Fibroblast of peridontal ligament (primary cell): ENCODE results near the gene GFRA4.

ENCODE experiments used
- DNase-seq: peaks from one replicate; pipeline ENCODE4 v3.0.0-alpha.2; 2010; ENCODE audit errors: extremely low read depth

The GFRA4 gene

DNA sequence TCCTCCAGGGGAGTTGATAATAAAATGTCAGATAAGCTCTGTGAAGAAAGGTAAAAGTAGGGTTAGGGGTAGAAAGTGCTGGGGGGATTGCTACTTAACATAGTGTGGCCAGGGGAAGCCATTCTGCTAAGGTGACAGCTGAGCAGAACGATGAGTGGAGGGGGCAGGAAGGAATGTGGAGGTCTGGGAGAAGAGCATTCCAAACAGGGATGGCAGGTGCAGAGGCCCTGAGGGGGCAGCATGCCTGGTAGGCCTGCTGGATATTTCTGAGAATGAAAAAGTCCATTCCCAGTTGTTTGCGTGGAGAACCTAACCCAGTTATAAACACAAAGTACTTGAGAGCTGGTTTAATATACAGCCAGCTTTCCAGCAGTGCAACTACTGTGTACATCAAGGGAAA, 9.3 kb downstream of the GFRA4 start:
- no peak for DNase-seq

DNA sequence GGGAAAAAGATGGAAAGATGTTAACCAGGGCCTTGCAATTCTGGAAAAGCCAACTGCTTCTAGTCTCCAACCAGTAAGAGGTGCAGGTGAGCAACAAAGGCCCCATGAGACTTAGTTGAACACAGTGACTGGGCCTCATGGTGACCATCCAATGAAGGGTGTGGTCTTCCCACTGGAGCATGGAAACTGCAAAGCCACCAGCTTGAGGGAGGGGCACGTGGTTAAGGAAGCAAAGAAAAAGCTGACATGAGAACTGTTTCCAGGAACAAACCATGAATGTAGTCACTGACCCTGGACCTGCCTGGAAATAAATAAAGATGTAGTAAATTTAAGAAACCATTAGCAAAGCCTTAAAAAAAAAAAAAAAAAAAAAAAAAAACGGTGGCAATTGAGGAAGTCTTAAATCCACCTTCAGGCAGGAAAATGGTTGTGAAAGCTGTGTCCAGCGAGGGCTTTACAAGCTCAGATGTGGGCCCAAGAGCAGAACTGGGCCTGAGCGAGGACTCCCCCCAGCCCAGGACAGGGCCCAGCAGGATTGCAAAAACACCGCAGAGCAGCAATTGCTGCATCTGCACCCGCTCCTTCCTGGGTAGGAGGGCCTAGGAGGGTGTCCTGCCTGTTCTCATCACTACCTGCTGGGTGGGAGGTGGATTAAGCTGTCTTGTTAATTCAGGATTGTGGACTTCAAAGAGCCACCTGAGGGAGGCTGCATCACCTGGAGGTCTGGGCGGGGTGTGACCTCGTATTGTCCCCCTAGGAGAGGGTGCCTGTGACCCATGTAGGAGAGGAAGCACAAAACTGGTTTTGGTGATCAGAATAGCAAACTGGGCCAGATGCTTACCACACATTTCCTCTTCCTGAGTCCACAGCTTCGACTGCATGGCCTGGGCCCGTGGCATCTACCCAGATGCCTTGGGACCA, 10.3 kb downstream of the GFRA4 start:
- DNase-seq = no peak

DNA sequence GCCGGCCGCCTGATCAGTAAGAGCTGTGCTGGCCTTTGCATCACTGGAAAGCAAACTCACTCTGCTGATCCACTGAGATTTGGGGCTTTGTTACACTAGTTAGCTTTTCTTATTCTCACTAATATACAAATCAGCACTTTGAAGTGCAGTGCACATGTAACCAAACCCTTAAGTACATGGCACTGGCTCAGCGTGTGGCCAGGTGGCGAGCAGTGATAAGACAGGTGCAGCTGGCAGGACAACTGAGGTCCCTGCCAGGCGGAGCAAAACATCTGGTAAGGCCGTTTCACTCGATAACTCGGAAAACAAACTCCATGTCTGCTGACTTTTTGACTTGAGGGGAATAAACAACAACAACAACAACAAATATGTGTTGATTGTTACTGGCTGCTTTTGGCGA, 11.0 kb downstream of the GFRA4 start:
- DNase-seq = no peak

DNA sequence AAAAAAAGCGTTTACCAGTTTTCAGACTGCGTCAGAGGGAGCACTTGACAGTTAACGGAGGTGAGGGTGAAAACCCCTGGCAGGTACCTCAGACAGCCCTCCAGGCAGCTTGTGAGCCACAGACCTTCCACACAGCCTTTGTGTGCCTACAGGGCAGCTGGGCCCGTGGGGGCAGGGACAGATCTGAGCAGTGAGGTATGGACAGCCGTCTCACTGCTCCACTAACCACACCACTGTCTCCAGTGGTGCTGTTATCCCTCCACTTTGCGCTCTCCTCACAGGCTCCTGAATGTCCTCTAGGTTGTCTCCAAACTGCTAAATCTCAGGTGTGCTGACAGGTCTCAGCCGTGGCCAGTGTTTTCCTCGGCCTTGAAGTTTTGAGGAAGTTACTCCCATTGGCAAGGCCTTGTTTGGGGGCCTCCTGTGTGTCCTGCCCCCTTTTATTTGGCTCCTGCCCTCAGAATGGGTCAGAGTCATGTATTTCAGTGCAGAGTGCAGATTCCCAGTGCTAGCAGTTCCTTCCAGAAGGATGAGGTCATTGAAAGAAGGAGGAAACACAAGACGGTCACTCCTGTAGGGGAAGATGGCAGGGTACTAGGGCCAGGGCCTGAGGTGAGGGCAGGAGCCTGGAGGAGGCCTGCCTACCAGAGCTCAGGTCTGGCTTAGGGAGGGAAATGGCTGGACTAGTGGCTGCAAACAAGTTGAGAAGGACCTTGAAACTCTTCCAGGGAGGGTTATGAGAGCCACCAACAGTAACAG, 11.8 kb downstream of the GFRA4 start:
- no peak for DNase-seq

DNA sequence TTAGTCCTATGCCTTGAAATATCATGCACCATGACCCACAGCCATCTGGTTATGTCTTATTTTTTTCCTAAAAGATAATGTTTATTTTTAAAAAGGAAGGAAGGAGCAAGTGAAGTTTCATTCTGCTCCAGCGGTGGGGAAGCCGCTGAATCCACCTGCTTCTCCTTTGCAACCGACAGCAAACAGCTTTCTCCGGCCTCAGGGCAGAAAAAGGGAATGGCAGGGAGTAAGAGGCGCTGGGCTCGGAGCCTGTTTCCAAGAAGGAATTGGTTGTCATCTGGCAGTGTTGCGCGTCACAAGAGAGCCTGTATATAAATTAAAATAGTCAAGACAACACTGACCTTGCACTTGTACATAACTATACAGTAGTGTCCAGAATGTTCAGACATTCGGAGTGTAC, 14.2 kb downstream of the GFRA4 start:
- DNase-seq = no peak

DNA sequence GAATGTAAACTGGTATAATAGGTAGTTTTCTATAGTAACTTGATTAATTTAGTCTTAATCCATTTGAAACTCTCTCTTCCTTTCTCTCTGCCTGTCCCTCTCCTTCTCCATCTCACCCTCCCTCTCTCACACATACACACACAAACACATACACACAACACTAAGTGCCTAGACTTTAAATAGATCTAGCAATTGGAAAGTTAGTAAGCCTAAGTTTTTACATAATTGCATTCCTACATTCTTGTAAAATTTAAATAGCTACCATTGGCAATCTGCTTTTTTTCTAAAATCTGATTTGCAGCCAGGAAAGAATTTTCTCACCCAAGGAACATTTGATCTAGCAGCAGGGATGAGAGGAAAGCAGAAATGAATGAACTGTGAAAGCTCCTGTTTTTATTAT, 15.7 kb downstream of the GFRA4 start:
- no peak for DNase-seq

DNA sequence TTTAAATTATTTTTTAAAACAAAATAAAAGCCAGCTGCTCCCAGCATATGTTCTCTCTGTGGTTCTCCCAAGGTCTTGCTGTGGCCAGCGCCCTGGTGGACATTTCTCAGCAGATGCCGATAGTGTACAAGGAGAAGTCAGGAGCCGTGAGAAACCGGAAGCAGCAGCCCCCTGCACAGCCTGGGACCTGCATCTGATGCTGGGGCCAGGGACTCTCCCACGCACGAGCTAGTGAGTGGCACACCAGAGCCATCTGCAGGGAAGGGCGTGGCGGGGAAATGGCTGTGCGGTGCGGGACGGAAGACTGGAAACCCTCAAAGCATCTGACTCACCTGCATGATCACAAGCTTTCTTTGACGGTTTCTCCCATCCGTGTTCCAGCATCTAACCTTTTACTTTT, 16.5 kb downstream of the GFRA4 start:
- no peak for DNase-seq

DNA sequence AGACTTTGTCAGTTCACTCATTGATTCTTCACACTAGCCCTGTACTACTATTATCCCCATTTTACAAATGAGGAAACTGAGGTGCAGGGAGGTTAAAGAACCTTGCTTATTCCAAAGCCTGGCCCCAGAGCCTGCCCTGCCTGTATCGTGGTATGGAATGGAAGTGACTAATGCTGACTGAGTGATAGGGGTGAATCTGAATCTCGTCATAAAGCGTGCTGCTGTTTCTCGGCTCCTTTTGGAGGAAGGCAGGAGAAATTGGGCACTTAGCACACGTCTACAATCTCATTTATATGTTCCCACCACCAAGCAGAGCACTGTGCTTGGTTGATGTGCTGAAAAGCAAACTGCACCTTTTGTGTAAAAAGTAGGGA, 17.1 kb downstream of the GFRA4 start:
- peak; percentile 4 for DNase-seq

DNA sequence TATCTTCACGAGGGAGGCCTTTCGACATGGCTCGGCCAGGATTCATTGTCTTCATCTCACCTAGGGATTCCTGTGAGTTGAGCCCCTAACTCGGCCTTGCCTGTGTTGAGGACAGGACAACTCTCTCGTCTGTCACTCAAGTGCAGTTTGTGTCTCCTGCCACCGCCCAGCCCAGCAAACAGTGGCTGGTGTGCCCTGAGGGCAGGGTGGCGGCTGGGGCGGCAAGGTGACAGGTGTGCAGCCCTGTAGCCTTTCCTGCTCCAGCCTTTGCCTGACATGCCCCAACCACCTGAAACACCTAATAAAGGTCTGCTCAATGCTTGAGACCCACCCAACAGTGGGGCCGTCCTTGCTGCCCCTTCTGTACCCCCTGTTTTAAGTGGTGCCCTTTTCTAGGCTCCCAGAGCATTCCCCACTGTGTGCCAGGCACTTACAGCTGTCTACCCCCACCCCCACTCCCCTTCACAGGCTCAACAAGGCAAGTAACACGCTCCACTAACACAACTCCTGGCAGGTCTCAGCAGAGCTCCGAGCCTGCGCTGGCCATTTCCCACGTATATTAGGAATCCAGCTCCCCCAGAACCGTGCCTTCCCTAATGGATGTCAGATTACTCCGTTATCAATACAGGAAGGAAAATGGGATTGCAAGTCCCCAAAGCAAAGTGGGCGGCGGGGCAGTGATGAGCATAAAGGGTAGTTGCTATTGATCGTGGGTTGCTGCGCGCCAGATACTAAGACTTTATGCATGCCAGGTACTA, 17.7 kb downstream of the GFRA4 start:
- no peak for DNase-seq

DNA sequence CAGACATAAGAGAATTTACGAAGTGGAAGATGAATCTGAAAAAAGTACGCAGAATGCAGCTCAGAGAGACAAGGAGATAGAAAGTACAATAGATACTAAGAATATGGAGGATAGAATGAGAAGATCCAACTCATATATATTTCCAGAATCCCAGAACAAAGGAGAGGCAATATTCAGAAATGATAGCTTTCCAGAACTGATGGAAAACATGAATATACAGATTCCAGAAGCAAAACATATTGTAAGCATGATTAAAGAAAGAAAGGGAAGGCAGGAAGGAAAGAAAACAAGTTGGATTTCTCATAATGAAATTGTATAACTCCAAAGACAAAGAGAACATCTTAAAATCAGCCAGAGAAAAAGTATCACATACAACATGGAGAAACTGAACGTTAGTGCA, 22.9 kb downstream of the GFRA4 start:
- DNase-seq = no peak

DNA sequence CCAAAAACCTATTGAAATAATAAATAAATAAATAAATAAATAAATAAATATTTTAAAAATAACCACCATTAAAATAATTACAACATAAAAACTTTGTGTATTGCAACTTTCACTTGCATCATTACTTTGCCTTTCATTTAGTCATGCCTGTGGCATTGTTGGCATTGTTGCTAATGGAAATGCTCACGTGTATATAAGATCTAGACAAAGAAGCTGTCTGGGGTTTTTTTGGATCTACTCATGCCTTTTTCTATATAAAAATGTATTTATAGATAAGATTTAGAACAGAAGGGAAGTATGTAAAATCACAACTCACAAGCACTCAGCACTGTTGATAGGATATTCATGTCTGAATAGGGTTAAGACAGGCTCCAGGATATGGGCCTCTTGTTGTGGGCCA, 27.9 kb downstream of the GFRA4 start:
- DNase-seq = no peak

DNA sequence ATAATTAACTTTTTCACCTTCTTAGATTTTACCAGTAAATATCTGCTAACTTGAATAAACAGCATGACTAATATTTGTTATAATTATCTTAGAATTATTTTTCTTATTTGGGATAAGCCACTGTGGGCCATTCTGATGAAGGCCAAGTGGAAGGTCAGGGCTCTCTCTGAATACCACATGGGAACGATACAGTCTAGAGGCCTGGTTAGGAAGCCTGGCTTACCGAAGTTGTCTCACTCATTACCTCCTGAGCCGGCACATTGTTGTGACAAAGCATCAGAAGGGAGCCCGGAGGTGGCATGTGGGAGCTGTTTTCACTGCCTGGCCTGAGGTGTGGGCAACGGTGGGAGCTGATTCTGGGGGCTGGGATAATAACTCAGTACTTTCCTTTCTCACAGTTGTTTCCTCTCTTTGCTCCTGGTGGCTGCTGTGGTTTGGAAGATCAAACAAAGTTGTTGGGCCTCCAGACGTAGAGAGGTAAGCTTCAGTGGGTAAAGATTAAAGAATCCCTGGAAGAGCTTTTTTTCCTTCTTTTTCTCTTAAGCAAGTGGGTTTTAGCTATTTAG, 29.2 kb downstream of the GFRA4 start:
- no peak for DNase-seq

DNA sequence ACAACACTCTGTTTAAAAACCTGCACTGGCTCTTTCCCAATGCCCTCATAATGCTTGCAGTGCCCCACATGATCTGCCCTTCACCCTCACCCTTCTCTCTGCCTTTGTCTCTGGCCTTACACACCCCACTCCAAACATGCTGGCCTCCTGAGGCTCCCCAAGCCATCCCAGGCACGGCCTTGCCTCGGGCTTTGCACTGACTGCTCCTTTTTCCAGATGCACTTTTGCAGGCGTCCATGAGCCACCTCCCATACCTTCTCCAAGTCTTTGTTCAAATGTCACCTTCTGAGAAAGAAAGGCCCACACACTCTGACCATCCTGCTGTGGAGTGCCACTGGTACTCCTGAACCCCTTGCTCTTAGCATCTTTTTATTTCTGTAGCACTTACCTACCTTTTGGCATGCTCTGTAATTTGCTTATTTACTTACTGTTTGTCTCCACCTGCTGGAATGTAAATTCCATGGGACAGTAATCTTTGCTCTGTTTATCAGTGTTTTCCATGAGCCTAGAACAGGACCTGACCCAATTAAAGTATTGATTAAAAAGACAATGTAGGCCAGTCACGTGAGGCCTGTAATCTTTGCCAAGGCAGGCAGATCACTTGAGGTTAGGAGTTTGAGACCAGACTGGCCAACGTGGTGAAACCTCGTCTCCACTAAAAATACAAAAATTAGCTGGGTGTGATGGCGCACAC, 30.7 kb downstream of the GFRA4 start:
- no peak for DNase-seq

DNA sequence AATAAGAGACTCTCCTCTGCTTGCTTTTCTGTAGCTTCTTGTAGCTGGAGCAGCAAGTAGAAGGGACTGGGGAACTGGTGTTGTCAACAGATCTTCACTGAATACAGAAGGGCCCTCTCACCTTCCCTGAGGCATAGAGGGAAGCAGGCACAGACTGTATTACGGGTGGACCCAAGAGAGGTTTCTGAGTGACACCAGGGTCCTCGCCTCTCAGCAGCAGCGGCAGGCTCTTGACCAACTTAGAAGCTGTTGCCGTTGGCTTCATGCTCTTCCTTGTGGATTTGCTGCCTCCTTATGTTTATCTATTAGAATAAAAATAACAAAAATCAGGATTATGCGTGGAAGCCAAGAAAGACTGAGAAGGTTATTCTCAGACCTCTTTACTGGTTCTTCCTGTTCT, 31.7 kb downstream of the GFRA4 start:
- no peak for DNase-seq

DNA sequence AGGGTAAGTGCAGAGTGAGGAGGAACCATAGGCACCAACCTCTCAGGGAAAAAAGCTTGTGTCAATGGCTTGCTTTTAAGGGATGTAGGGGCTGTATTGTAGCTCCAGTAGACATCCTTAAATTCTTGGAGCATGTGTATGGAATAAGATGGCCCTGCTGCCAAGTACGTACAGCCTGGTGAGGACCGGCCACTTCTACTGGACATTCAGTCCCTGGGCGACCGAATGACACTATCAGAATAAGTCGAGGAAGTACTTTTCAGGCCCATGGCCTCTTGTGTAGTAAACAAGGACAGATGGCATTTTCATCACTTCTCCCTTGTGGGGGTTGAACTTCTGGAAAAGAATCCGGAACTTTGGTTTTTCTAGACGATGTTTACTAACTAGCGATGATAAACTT, 32.8 kb downstream of the GFRA4 start:
- DNase-seq = no peak

DNA sequence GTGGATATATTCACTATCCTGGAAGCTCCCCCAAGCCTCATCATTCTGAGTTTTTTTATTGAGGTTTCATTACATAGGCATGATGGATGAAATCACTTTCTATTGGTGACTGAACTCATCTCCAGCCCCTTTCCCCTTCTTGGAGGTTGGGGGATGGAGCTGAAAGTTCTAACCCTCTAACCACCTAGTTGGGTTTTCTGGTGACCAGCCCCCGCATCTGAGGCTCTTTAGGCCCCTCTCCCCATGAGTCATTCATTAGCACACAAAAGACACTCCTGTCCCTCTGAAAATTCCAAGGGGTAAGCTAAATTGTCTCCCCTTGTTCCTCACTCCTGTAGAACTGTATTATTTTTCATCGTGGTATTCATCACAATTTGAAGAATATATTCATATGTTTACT, 33.3 kb downstream of the GFRA4 start:
- no peak for DNase-seq

DNA sequence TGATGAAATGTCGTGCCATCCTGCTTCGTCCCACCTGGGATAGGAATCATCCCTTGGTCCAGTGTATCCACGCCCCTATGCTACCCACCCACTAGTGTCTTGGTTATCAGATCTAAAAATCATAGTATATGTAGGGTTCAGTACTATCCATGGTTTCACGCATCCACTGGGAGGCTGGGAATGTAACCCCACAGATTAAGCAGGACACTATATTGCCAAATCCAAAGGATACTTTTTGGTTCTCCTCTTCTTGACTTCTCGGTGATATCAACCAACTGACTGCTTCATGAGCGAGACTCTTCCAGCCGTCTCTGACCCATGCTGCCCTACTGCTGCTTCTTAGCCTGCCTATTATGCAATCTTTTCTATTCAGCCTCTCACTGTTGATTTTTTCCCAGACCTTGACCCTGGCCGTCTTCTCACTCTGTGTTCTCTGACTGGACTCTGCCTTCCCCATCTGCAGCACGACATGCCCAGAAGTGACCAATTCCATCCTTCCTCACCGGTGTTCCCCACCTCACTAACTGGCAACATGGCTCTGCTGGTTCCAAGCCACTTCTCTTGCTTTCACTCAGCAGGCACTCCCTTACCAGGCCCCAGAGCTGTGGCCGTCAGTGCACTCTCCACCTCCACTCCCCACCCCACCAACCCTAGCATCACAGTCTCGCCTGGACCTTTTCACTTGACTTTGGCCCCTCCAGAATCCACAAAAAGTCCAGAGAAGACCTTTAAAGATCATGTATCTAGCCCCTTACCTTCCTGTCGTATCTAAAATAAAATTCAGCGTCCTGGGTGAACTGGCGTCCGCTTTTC, 34.5 kb downstream of the GFRA4 start:
- no peak for DNase-seq

DNA sequence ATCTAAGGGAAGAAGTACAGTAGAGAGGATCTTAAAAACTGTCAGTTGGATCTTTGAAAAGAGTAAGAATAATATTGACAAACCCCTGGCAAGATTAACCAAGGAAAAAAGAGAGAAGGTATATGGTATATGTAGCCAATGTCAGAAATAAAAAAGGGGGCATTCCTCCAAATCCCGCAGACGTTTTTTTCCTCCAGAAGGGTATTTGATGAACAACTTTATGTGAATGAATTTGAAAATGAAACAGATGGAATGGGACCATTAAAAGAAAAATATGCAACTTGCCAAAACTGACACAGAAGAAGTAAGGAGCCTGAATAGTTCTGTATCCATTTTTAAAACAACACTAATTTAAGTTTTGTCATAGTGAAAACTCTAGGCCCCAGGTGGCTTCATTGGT, 35.7 kb downstream of the GFRA4 start:
- DNase-seq = no peak

DNA sequence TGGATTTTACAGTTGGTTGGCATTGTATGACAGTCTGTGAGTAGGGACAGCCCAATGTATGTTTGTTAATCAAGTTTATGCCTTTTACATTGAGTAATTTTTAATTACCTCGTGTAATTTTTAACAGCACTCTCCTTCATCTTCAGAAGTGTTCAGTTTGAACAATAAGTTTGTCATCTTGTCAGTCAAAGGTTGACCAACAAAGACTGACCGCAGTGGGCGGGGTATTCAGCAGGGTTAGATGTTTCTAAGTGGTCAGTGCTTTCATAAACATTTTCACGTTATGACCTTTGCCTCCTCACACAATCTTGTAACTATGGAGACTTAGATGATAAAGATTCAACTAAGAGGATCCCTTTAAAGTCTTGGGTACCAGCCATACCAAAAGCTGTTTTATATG, 40.8 kb downstream of the GFRA4 start:
- no peak for DNase-seq

DNA sequence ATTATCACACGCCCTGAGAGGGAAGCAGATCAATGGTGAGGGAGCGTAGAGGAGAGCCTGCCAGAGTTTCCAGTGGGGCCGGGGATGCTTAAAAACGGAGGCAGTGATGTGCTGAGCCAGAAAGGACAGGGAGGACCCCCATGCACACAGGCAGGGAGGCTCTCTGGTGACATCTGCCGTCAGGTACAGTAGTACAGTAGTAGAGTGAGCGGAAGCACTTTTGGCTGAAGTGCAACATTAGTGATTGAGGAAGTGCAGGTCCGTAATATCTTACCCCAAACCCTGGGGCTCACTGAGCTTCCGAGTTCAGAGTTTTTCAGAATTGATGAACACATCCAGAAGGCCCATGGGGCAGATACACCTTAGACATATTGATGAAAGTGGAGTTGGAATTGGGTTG, 42.1 kb downstream of the GFRA4 start:
- DNase-seq = no peak

DNA sequence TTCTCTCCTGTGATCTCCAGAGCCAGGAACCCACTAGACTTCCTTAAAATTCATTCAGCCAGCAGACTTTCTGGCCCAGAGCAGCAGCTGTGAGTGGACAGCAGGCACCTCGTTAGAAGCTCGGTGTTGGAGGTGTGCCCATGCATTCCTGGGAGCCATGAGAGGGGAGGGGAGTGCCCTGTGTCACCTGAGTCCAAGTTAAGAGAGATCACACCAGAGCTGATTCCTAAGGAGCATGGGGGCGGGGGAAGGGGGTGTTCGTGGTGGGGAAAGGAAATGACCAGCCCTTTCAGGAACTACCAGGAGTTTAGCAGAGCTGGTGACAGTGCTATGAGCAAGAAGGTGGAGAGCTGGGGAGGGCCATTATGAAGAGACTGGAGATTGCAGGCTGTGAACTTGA, 46.9 kb downstream of the GFRA4 start:
- DNase-seq = no peak
